ENCODE results near the gene PPM1L. TPM values are rescaled to one million over a fixed set of nuclear protein-coding genes. Genes with fewer than 3 reads are reported as not detected.

Gene PPM1L
- total RNA-seq, 1 experiment from 2014 or later, result 7.3 TPM

DNA sequence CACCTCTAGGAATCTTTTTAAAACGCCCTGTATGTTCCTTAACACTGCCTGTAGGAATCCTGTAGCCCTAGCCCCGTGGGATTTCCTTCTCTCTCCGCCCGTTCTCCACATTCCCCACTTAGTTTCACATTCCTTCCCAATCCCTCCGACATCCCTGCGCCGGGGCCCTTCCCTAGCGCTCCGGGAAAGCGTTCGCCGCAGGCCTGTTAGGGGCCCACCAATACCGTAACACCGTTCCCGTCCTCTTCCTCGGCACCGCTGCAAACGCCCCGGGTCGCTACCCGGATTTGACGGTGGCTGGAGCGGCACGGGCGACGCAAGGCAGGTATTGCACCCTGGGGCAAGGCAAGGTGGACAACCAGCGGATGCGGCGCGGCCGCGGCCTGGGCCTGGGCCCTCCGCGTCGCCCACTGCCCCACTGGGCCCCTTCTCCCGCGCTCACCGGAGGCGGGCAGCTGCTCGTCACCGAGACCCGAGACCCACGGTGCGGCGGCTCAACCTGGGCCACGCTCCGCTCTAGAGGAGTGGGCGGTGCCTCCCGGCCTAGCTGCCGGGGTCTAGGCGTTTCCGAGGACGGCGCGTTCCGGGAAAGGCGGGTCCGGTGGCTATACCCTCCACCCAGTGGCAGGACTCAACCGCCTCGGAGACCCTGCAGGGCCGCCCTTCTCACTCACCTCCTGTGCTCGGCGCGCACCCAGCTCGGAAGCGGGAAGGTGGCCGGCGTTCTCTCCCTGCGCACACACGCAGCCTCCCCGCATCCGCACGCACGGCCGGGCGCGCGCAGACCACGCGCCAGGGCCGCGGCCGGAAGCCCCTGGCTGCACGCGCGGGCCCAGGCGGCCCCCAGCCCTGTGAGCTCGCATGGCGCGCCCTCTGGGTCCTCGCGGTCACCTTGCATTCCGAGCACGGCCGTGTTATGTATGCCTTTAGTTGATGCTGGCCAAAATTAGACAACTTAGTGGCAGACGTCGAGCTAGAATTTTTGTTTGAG, 348.8 kb downstream of the PPM1L start, which contains the start of gene B3GALNT1:
Gene B3GALNT1 (minus strand): TSS at position 789 of the 991 bp plus-strand sequence. CDS start 18,595 bp downstream, outside the sequence.
- WGBS (ENCODE audit: extremely low coverage, insufficient read length, low lambda C conversion rate), result 100% methylated on average over 2 of the region's 97 CpGs

More for the DNA sequence above, 348.8 kb downstream of the PPM1L start, which contains the start of gene B3GALNT1:
- H3K4me2 ChIP-seq (ENCODE audit: insufficient read depth, insufficient read length, low read length), result peak within 1 kb of the TSS; percentile 35
- no peak within 1 kb of the TSS for H3K4ac ChIP-seq (ENCODE audit: low read depth, low read length)
- H2AFZ ChIP-seq (ENCODE audit: low read length), result peak within 1 kb of the TSS; percentile 76
- peak; percentile 75 for DNase-seq
- no peaks in the 10 kb centered on the region for H3K79me2 ChIP-seq (ENCODE audit: insufficient read depth, low read length)
- H4K5ac ChIP-seq (ENCODE audit: insufficient read length, low read depth, low read length), result no peak within 1 kb of the TSS
- H2BK12ac ChIP-seq (ENCODE audit: insufficient read length, low read depth, low read length), result no peak within 1 kb of the TSS
- H4K8ac ChIP-seq (replicated peaks; ENCODE audit: insufficient read length, low read depth, low read length), result no peak within 1 kb of the TSS
- no peak within 1 kb of the TSS for H3K56ac ChIP-seq (ENCODE audit: insufficient read length, low read depth, low read length)
- no peaks in the 10 kb centered on the region for H3K4me1 ChIP-seq (ENCODE audit: insufficient read depth, low read length)
- H3K18ac ChIP-seq (ENCODE audit: insufficient read length, low read depth, low read length), result peak within 1 kb of the TSS; percentile 66
- H3K79me1 ChIP-seq (ENCODE audit: insufficient read depth, low read depth, low read length, poor library complexity, severe bottlenecking), result no peaks in the 10 kb centered on the region
- Mint-ChIP-seq H3K36me3 (ENCODE audit: insufficient read depth in 1 of 3, low read depth in 3 of 3) (peaks cover 0 to 15% (median 3%) of the 10 kb centered on the region in 3 experiments; a peak in 5 of 7 replicates), H3K4me1 (peaks cover 6 to 15% of the 10 kb centered on the region in 2 experiments), H3K27ac (peak within 1 kb of the TSS in 1 of 3 experiments; percentile 25; a peak in 1 of 7 replicates), H3K27me3 (ENCODE audit: low read depth) (peaks cover 25% of the 10 kb centered on the region), H3K4me3 (peak within 1 kb of the TSS; percentile 73 to 74), H3K9me3 (peaks cover 2 to 7% of the 10 kb centered on the region in 2 experiments; a peak in 2 of 5 replicates)
- peaks cover 8% of the 10 kb centered on the region for H3K23me2 ChIP-seq (ENCODE audit: insufficient read length, low read depth, low read length, poor library complexity, severe bottlenecking)
- H4K91ac ChIP-seq (ENCODE audit: insufficient read length, low read depth, low read length), result no peak within 1 kb of the TSS
- no peak within 1 kb of the TSS for H2AK5ac ChIP-seq (ENCODE audit: insufficient read length, low read length)
- peak within 1 kb of the TSS; percentile 8 for H3K9ac ChIP-seq (ENCODE audit: extremely low read depth, insufficient read length, low read length)
- no peak within 1 kb of the TSS for H2BK20ac ChIP-seq (ENCODE audit: low read depth, low read length, poor library complexity, severe bottlenecking)
- H3K14ac ChIP-seq (ENCODE audit: insufficient read depth, low read length), result peak within 1 kb of the TSS; percentile 82; the same call in 1 of the 2 replicates
- no peak within 1 kb of the TSS for H2BK5ac ChIP-seq (ENCODE audit: insufficient read length, low read length)
- no peak within 1 kb of the TSS for H3K23ac ChIP-seq (ENCODE audit: insufficient read length, low read depth, low read length)
- H2BK15ac ChIP-seq (ENCODE audit: low read depth, low read length), result no peak within 1 kb of the TSS
- no peaks in the 10 kb centered on the region for H4K20me1 ChIP-seq (ENCODE audit: control insufficient read depth, insufficient read depth, insufficient read length)
- H2BK120ac ChIP-seq (ENCODE audit: low read depth, low read length, poor library complexity, severe bottlenecking), result no peak within 1 kb of the TSS
- H3K9me3 ChIP-seq (ENCODE audit: control insufficient read depth, low read depth, low read length), result no peaks in the 10 kb centered on the region
- no peak within 1 kb of the TSS for H3K27ac ChIP-seq (ENCODE audit: insufficient read length, low read depth, low read length)
- no peak within 1 kb of the TSS for H3T11ph ChIP-seq (ENCODE audit: low read length)
- TF ChIP-seq, protein P1, sequence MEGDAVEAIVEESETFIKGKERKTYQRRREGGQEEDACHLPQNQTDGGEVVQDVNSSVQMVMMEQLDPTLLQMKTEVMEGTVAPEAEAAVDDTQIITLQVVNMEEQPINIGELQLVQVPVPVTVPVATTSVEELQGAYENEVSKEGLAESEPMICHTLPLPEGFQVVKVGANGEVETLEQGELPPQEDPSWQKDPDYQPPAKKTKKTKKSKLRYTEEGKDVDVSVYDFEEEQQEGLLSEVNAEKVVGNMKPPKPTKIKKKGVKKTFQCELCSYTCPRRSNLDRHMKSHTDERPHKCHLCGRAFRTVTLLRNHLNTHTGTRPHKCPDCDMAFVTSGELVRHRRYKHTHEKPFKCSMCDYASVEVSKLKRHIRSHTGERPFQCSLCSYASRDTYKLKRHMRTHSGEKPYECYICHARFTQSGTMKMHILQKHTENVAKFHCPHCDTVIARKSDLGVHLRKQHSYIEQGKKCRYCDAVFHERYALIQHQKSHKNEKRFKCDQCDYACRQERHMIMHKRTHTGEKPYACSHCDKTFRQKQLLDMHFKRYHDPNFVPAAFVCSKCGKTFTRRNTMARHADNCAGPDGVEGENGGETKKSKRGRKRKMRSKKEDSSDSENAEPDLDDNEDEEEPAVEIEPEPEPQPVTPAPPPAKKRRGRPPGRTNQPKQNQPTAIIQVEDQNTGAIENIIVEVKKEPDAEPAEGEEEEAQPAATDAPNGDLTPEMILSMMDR (conservative IDR thresholded peaks at IDR 0.05), result no peak; the same call in 2 of the 3 replicates
- peaks cover 3% of the 10 kb centered on the region; the same call in 1 of the 2 replicates for H3K27me3 ChIP-seq (ENCODE audit: insufficient read depth, low read length)
